Measurements from ENCODE around the gene PNRC2.

DNA sequence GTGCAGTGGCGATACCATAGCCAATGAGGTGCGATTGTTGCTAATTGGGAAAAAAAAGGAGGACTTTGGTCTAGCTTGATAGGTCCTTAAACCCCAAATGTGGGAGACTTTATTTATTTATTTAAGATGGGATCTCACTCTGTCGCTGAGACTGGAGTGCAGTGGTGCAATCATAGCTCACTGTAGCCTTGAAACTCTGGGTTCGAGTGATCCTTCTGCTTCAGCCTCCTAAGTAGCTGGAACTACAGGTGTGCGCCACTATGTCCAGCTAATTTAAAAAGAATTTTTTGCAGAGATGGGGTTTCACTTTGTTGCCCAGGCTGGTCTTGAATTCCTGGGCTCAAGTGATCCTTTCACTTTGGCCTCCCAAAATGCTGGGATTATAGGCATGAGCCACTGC lies 44.5 kb downstream of the PNRC2 start:
- TF ChIP-seq ESRRA (CRISPR knock-in tag; IDR thresholded peaks at IDR 0.05; ENCODE audit: borderline replicate concordance) (no peak), ZBTB43 (CRISPR knock-in tag; IDR thresholded peaks at IDR 0.05) (no peak), PREB (CRISPR knock-in tag; IDR thresholded peaks at IDR 0.05; ENCODE audit: borderline replicate concordance) (no peak), FOXP1 (CRISPR knock-in tag; IDR thresholded peaks at IDR 0.05; ENCODE audit: borderline replicate concordance) (no peak), ZNF532 (CRISPR knock-in tag; IDR thresholded peaks at IDR 0.05; ENCODE audit: borderline replicate concordance) (no peak), ETV6 (CRISPR knock-in tag; IDR thresholded peaks at IDR 0.05) (no peak)
- TF ChIP-seq, protein P1, sequence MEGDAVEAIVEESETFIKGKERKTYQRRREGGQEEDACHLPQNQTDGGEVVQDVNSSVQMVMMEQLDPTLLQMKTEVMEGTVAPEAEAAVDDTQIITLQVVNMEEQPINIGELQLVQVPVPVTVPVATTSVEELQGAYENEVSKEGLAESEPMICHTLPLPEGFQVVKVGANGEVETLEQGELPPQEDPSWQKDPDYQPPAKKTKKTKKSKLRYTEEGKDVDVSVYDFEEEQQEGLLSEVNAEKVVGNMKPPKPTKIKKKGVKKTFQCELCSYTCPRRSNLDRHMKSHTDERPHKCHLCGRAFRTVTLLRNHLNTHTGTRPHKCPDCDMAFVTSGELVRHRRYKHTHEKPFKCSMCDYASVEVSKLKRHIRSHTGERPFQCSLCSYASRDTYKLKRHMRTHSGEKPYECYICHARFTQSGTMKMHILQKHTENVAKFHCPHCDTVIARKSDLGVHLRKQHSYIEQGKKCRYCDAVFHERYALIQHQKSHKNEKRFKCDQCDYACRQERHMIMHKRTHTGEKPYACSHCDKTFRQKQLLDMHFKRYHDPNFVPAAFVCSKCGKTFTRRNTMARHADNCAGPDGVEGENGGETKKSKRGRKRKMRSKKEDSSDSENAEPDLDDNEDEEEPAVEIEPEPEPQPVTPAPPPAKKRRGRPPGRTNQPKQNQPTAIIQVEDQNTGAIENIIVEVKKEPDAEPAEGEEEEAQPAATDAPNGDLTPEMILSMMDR (IDR thresholded peaks at IDR 0.05) = no peak
- TF ChIP-seq, protein P2, sequence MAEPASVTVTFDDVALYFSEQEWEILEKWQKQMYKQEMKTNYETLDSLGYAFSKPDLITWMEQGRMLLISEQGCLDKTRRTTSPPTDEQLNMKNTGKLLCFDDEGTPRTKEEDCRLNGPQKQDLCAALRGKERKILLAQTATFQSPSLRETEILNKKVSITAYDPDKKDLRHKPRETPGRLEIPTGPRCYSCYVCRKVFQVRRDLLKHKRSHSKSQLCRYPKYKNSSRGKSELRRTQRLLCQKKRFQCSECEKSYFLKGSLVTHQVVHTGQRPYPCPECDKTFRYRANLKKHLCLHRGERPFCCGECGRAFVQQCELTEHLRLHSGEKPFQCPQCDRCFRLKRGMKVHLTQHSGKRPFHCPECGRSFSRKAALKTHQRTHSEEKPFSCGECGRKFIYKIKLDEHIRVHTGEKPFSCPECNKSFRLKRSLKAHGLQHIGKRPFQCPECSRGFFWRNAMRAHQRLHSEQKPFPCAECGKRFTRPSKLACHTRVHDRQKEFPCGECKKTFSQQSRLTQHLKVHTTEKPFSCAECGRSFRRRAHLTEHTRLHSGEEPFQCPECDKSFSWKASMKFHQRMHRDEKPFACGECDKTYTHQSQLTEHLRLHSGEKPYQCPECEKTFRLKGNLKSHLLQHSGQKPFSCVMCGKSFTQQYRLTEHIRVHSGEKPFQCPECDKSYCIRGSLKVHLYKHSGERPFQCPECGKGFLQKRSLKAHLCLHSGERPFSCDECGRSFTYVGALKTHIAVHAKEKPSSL (CRISPR knock-in tag; conservative IDR thresholded peaks at IDR 0.05) = no peak
- TF ChIP-seq, protein P3, sequence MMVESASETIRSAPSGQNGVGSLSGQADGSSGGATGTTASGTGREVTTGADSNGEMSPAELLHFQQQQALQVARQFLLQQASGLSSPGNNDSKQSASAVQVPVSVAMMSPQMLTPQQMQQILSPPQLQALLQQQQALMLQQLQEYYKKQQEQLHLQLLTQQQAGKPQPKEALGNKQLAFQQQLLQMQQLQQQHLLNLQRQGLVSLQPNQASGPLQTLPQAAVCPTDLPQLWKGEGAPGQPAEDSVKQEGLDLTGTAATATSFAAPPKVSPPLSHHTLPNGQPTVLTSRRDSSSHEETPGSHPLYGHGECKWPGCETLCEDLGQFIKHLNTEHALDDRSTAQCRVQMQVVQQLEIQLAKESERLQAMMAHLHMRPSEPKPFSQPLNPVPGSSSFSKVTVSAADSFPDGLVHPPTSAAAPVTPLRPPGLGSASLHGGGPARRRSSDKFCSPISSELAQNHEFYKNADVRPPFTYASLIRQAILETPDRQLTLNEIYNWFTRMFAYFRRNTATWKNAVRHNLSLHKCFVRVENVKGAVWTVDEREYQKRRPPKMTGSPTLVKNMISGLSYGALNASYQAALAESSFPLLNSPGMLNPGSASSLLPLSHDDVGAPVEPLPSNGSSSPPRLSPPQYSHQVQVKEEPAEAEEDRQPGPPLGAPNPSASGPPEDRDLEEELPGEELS (CRISPR knock-in tag; IDR thresholded peaks at IDR 0.05) = no peak
- TF ChIP-seq, protein P4, sequence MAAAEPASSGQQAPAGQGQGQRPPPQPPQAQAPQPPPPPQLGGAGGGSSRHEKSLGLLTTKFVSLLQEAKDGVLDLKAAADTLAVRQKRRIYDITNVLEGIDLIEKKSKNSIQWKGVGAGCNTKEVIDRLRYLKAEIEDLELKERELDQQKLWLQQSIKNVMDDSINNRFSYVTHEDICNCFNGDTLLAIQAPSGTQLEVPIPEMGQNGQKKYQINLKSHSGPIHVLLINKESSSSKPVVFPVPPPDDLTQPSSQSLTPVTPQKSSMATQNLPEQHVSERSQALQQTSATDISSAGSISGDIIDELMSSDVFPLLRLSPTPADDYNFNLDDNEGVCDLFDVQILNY (CRISPR knock-in tag; IDR thresholded peaks at IDR 0.05) = no peak
